SH-SY5Y (cell line): ENCODE results near the gene XKR7.

ENCODE experiments used
- GATA2 ChIP-seq: IDR thresholded peaks from 2 replicates; pipeline ENCODE4 v1.6.1; 2011; ENCODE audit warnings: mild to moderate bottlenecking, low read depth, low read length
- GATA3 ChIP-seq: IDR thresholded peaks from 2 replicates; pipeline ENCODE4 v1.6.1; 2011; ENCODE audit warnings: low read depth, mild to moderate bottlenecking, low read length, moderate library complexity

DNA sequence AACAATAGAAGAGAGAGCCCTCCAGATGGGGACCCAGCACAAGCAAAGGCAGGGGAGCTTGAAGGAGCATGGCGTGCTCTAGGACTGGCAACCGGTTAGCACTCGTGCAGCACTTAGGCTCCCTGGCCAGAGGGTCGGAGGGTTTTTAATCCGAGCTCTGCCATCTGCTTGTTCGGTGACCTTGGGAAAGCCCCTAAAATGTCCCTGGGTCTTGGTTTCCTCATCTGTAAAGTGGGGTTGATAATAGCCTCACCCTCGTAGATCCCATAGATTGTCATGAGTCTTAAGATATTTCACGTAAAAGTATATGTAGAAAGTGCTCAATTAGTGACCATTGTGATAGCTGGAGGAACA is 67.5 kb downstream of the XKR7 start:
- TF ChIP-seq GATA2 (no peak), GATA3 (no peak)
